ENCODE measurements around the gene ARHGAP28.

Gene ARHGAP28

DNA sequence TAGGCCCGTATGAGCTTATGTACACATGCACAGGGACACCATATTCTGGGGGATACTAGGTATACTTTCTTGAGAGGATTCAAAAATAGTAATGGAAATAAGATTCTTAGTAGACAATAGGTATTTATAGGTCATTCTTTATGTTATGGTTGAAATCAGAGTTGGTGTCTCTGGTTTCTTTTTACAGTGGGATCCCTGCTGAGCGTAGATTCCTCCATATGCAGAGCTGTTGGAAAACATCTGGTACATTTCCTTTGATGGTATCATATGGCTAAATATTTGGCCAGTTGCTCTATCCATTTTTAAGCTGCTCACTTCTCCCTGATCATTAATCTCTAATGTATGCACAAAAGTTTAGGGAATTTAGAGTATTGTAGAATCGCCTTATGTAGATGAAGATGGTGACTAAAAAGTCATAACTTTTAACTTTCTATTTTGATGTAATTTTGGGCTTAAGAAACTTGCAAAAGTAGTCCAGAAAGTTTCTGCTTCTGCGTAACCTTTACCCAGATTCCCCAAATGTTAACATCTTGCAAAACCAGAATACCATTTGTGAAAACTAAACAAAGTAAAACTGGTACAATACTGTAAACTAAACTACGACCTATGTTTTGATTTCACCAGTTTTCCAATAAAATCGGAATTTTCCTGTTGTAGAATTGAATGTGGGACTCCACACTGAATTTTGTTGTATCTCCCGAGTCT lies 5.4 kb downstream of the ARHGAP28 start:
- no peak for DNase-seq

GRCh38 chr18:6737833-6738232 lies 8.3 kb downstream of the ARHGAP28 start:
- DNase-seq = no peak

- no peak for DNase-seq
Measured at GRCh38 chr18:6738622-6739021, 9.1 kb downstream of the ARHGAP28 start.

- no peak for DNase-seq
Measured at GRCh38 chr18:6741232-6741663, 11.7 kb downstream of the ARHGAP28 start.

DNA sequence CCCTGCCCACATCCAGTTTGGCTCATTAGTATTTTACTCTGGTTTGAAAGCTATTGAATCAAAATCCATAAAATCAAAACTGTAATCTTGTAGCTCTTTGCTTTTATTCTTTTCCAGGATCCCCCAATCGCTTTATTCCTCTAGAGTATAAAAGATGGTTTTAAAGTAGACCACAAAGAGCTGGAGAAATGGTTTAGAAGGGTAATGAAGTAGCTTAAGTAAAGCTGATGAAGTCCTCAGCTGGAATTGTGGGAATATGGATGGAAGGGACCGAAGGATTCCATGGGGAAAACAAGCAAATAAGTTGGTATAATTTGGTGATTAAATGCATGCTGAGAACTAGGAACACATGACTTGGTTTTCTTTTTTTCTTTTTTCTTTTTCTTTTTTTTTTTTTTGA lies 12.3 kb downstream of the ARHGAP28 start:
- no peak for DNase-seq

DNA sequence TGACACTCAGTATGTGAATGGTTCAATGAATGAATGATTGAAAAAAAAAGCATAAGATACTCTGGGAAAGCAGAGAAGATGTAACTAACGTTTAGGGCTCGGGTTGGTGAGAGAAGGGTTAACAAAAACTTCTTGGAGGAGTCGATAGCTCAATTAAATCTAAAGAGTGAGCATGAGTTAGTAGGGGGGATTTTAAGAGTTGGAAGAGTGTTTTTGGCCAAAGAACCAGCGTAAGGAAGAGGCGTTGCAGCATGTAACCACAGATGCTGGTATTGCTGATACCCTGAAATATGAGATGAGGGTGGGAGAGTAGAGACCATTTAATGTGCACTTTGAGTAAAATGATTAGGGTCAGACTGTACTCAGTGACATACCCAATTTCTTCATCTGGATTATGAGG lies 14.5 kb downstream of the ARHGAP28 start:
- no peak for DNase-seq

DNA sequence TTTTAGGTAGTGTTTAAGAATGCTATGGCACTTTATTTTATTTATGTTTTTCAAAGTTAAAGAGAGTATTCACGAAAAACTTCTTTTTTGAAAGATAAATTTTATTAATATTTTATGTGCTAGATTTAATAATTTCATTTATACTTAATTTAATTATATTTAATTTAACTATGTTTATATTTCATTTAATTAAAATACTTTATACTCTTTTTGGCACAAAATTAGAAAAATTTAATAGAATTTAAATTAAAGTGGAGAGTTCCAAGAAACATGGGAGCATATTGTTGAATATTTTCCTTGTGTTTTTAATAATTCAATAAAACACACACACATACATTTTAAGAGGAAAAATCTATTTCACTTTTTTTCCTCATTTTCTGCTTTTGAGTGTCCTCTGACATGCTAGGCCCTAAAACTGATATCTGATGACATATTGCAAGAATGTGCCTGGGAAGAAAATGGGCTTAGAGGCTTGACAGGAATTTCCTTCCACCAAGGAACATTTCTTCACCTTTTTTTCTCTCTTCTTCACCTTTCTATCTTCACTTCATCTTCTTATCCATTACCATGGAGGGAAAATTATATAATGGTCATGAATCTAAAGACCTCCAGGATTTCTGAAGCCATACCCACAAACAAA lies 15.4 kb downstream of the ARHGAP28 start:
- DNase-seq = no peak

- no peak for DNase-seq
Measured at GRCh38 chr18:6745504-6746031, 16.1 kb downstream of the ARHGAP28 start.

- DNase-seq = no peak
Measured at GRCh38 chr18:6746386-6746960, 17.0 kb downstream of the ARHGAP28 start.

DNA sequence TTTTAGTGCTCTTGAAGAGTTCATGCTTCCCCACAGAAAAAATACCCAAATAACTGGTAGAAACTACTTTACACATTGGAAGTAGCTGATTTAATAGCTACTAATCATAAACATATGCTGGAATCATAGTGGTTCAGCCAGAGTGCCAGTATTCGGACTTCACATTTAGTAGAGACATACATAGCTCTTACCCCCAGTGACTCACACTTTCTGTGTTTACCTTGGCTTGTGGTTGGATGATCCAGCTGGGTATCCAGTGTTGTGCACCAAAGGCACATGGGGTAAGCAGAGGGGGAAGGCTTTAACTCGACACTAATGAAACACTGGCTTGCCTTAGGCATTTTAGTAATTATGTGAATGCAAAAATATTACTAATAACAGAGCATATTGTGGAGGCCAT lies 18.1 kb downstream of the ARHGAP28 start:
- DNase-seq = no peak

DNA sequence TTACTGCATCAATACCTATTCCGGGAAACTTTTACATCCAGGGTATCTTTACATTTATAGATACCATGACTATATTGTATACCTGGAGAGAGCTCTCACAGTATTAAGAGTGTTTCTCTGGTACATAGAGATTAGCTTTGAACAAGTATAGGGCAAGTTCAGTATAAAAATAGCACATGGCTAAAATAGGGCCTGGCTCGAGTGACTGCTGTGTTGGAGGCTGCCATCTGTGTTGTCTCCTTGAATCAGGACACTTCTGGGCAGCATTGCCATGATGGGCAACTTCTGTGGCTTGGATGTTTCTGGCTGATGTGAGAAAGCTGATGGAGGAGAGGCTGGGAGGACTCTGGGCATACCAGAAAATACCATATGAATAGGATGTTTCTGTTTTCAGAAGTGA lies 18.7 kb downstream of the ARHGAP28 start:
- no peak for DNase-seq

DNA sequence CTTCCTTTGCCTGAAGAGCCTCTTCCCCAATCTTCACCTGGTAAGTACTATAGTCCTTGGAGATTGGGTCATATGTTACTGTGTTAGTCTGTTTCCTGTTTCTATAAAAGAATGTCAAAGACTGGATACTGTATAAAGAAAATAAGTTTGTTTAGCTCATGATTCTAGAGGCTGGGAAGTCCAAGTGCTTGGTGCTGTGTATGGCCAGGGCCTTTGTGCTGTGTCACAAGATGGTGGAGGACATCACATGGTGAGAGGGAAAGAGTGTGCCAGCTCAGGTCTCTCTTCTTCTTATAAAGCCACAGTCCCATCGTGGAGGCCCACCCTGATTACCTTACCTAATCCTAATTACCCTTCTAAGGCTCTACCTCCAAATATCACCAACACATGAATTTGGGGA lies 20.9 kb downstream of the ARHGAP28 start:
- DNase-seq = no peak

- no peak for DNase-seq
Measured at GRCh38 chr18:6751222-6751621, 21.7 kb downstream of the ARHGAP28 start.

GRCh38 chr18:6752202-6752860 lies 22.8 kb downstream of the ARHGAP28 start:
- no peak for DNase-seq

GRCh38 chr18:6755107-6755506 lies 25.6 kb downstream of the ARHGAP28 start:
- DNase-seq = no peak

- no peak for DNase-seq
Measured at GRCh38 chr18:6757931-6758330, 28.4 kb downstream of the ARHGAP28 start.

DNA sequence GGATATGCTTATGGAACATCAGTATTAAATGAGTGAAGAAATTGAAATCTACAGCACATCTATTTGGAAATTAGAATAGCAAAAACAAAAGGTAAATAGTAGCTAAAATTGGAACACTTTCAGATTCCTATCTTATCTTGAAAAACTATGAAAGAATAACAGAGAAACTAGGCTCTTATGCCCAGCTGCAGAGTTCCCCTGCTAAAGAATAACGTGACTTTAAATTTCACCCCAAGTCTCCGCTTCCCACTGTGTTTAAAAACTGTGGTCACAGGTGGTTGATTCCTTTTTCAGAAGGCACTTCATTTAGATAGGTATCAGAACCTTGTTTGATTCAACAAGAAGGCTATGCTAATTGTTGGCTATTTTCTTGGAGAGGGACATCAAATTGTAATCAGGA lies 30.1 kb downstream of the ARHGAP28 start:
- no peak for DNase-seq

GRCh38 chr18:6763524-6763923 lies 34.0 kb downstream of the ARHGAP28 start:
- DNase-seq = no peak

- no peak for DNase-seq
Measured at GRCh38 chr18:6764382-6764781, 34.9 kb downstream of the ARHGAP28 start.

GRCh38 chr18:6773777-6774176 lies 44.3 kb downstream of the ARHGAP28 start:
- DNase-seq = no peak

- no peak for DNase-seq
Measured at GRCh38 chr18:6775237-6775636, 45.7 kb downstream of the ARHGAP28 start.

DNA sequence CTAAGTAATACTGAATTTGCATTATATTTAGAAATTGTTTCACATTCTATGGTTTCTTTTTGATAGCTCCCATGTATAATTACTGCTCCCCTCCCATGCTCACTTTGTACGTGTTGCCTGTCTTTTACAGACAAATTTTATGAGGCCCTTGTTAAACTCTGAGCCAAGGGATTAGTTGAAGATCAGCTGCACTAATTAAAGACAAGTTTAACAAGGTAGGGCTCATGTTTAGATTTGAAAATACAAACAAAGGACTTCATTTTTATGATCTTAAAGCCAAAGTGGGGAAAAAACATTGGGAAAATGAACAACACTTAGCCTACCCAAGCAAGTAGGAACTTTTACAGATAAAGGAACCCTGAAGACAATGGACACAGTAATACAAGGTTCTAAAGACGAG lies 46.2 kb downstream of the ARHGAP28 start:
- no peak for DNase-seq

- no peak for DNase-seq
Measured at GRCh38 chr18:6776188-6776587, 46.7 kb downstream of the ARHGAP28 start.

DNA sequence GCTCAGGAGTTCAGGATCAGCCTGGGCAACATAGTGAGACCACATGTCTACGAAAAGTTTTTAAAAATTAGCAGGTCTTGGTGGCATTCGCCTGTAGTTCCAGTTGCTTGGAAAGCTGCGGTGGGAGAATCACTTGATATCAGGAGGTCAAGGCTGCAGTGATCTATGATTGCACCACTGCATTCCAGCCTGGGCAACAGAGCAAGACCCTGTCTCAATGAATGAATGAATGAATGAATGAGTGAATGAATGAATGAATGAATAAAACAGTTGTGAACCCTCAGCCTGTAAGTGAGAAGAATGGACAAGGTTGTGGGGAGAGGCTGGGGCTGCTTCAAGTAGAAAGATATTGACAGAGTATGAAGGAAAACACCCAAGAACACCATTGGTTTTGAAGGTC lies 48.0 kb downstream of the ARHGAP28 start:
- no peak for DNase-seq

Measured in activated CD4-positive, alpha-beta T cell treated with anti-CD3 and anti-CD28 coated beads, Interleukin-10, Interleukin-2, amounts not matched to agents 100 ng/mL and 50 ng/mL, durations not matched to agents 16 hours and 8 hours (primary cell).